ENCODE measurements around the gene FOXP1.

- TF ChIP-seq CTCF (IDR thresholded peaks at IDR 0.05) (no peak), EZH2 (IDR thresholded peaks at IDR 0.05) (no peak), EZH2phosphoT487 (IDR thresholded peaks at IDR 0.05) (no peak)
Measured at GRCh38 chr3:71309342-71309741, 274.2 kb downstream of the FOXP1 start.

All from neural progenitor cell (in vitro differentiated cells).